H9 (cell line): Measurements from ENCODE around the gene NOL11. TPM values are rescaled to one million over a fixed set of nuclear protein-coding genes. Genes with fewer than 3 reads are reported as not detected.

Experiments used
- DNase-seq: peaks from one replicate; pipeline ENCODE4 v3.0.0-alpha.2; 2017
- H2AFZ ChIP-seq: one replicate; pipeline ENCODE4 v1.6.1; 2013; ENCODE audit warnings: mild to moderate bottlenecking, low read length, control low read depth, moderate library complexity
- H2AK5ac ChIP-seq: 2 replicates; pipeline ENCODE4 v1.6.1; 2013; ENCODE audit warnings: low read length, control low read depth, mixed read lengths; ENCODE audit not compliant: insufficient read length
- H2BK120ac ChIP-seq: one replicate; pipeline ENCODE4 v1.6.1; 2013; ENCODE audit warnings: low read depth, mild to moderate bottlenecking, low read length, control low read depth, inconsistent platforms; ENCODE audit not compliant: poor library complexity, severe bottlenecking
- H2BK12ac ChIP-seq: 2 replicates; pipeline ENCODE4 v1.6.1; 2013; ENCODE audit warnings: low read length, control low read depth, mixed read lengths, low read depth; ENCODE audit not compliant: insufficient read length
- H2BK15ac ChIP-seq: 2 replicates; pipeline ENCODE4 v1.6.1; 2013; ENCODE audit warnings: low read depth, low read length, control low read depth
- H2BK20ac ChIP-seq: one replicate; pipeline ENCODE4 v1.6.1; 2013; ENCODE audit warnings: low read depth, mild to moderate bottlenecking, low read length, control low read depth, inconsistent platforms; ENCODE audit not compliant: poor library complexity, severe bottlenecking
- H2BK5ac ChIP-seq: 2 replicates; pipeline ENCODE4 v1.6.1; 2013; ENCODE audit warnings: low read length, control low read depth, mixed read lengths; ENCODE audit not compliant: insufficient read length
- H3K14ac ChIP-seq: 2 replicates; pipeline ENCODE4 v1.6.1; 2013; ENCODE audit warnings: low read length, control low read depth; ENCODE audit not compliant: insufficient read depth
- H3K18ac ChIP-seq: 2 replicates; pipeline ENCODE4 v1.6.1; 2013; ENCODE audit warnings: low read depth, mild to moderate bottlenecking, mixed read lengths, low read length, control low read depth; ENCODE audit not compliant: insufficient read length
- H3K23ac ChIP-seq: 2 replicates; pipeline ENCODE4 v1.6.1; 2013; ENCODE audit warnings: low read length, control low read depth, mixed read lengths, low read depth; ENCODE audit not compliant: insufficient read length
- H3K23me2 ChIP-seq: 2 replicates; pipeline ENCODE4 v1.6.1; 2013; ENCODE audit warnings: low read depth, mild to moderate bottlenecking, mixed read lengths, low read length, control low read depth; ENCODE audit not compliant: insufficient read length, poor library complexity, severe bottlenecking
- H3K27ac ChIP-seq: 2 replicates; pipeline ENCODE4 v1.5.1; 2013; ENCODE audit warnings: low read length, control low read depth, mixed read lengths, low read depth; ENCODE audit not compliant: insufficient read length
- H3K27me3 ChIP-seq: 2 replicates; pipeline ENCODE4 v1.6.1; 2013; ENCODE audit warnings: low read length, control low read depth, inconsistent platforms; ENCODE audit not compliant: insufficient read depth
- H3K4ac ChIP-seq: 2 replicates; pipeline ENCODE4 v1.6.1; 2013; ENCODE audit warnings: low read depth, mild to moderate bottlenecking, control low read depth, inconsistent platforms, low read length, moderate library complexity
- H3K4me1 ChIP-seq: 2 replicates; pipeline ENCODE4 v1.6.1; 2013; ENCODE audit warnings: low read length, control low read depth, inconsistent platforms; ENCODE audit not compliant: insufficient read depth
- H3K4me2 ChIP-seq: 2 replicates; pipeline ENCODE4 v1.6.1; 2013; ENCODE audit warnings: low read length, control low read depth, mixed read lengths; ENCODE audit not compliant: insufficient read length, insufficient read depth
- H3K56ac ChIP-seq: 2 replicates; pipeline ENCODE4 v1.6.1; 2013; ENCODE audit warnings: low read depth, mild to moderate bottlenecking, mixed read lengths, low read length, control low read depth; ENCODE audit not compliant: insufficient read length
- H3K79me1 ChIP-seq: 2 replicates; pipeline ENCODE4 v1.6.1; 2013; ENCODE audit warnings: low read depth, mild to moderate bottlenecking, moderate library complexity, low read length, control low read depth, inconsistent platforms; ENCODE audit not compliant: insufficient read depth, poor library complexity, severe bottlenecking
- H3K79me2 ChIP-seq: 2 replicates; pipeline ENCODE4 v1.6.1; 2013; ENCODE audit warnings: low read length, control low read depth, inconsistent platforms; ENCODE audit not compliant: insufficient read depth
- H3K9ac ChIP-seq: 2 replicates; pipeline ENCODE4 v1.6.1; 2013; ENCODE audit warnings: low read length, control low read depth, mixed read lengths; ENCODE audit not compliant: insufficient read length; ENCODE audit errors: extremely low read depth
- H3K9me3 ChIP-seq: one replicate; pipeline ENCODE4 v1.6.1; 2013; ENCODE audit warnings: low read depth, low read length, inconsistent platforms; ENCODE audit not compliant: control insufficient read depth
- H3T11ph ChIP-seq: one replicate; pipeline ENCODE4 v1.6.1; 2013; ENCODE audit warnings: mild to moderate bottlenecking, low read length, control low read depth, inconsistent platforms
- H4K20me1 ChIP-seq: one replicate; pipeline ENCODE4 v1.6.1; 2013; ENCODE audit not compliant: control insufficient read depth, insufficient read length, insufficient read depth
- H4K5ac ChIP-seq: 2 replicates; pipeline ENCODE4 v1.6.1; 2013; ENCODE audit warnings: low read depth, mild to moderate bottlenecking, mixed read lengths, low read length, control low read depth; ENCODE audit not compliant: insufficient read length
- H4K8ac ChIP-seq: replicated peaks from 2 replicates; pipeline ENCODE4 v1.6.1; 2013; ENCODE audit warnings: low read length, control low read depth, mixed read lengths, low read depth; ENCODE audit not compliant: insufficient read length
- H4K91ac ChIP-seq: 2 replicates; pipeline ENCODE4 v1.6.1; 2013; ENCODE audit warnings: low read depth, mild to moderate bottlenecking, moderate library complexity, mixed read lengths, low read length, control low read depth; ENCODE audit not compliant: insufficient read length
- H3K27ac Mint-ChIP-seq, 3 experiments: 2 replicates in 2 of 3; 3 replicates in 1 of 3; pipeline ENCODE4 v1.8.0; 2020 to 2021; ENCODE audit warnings: mixed read lengths in 3 of 3, mild to moderate bottlenecking in 1 of 3, moderate library complexity in 1 of 3
- H3K27me3 Mint-ChIP-seq: 2 replicates; pipeline ENCODE4 v1.8.0; 2021; ENCODE audit warnings: low read depth, mild to moderate bottlenecking, moderate library complexity, mixed read lengths
- H3K36me3 Mint-ChIP-seq, 3 experiments: 2 replicates in 2 of 3; 3 replicates in 1 of 3; pipeline ENCODE4 v1.8.0; 2020 to 2021; ENCODE audit warnings: low read depth in 3 of 3, mixed read lengths in 3 of 3; ENCODE audit not compliant: insufficient read depth in 1 of 3
- H3K4me1 Mint-ChIP-seq, 2 experiments: 2 replicates each; pipeline ENCODE4 v1.8.0; 2020; ENCODE audit warnings: mixed read lengths in 2 of 2
- H3K4me3 Mint-ChIP-seq, 2 experiments: 2 replicates in 1 of 2; 3 replicates in 1 of 2; pipeline ENCODE4 v1.8.0; 2020 to 2021; ENCODE audit warnings: mild to moderate bottlenecking in 2 of 2, mixed read lengths in 2 of 2, moderate library complexity in 1 of 2
- H3K9me3 Mint-ChIP-seq, 2 experiments: 2 replicates in 1 of 2; 3 replicates in 1 of 2; pipeline ENCODE4 v1.8.0; 2020; ENCODE audit warnings: mild to moderate bottlenecking in 2 of 2, mixed read lengths in 2 of 2, moderate library complexity in 1 of 2
- CTCF ChIP-seq: fragments of 200-600 bp; sonication (generic); conservative IDR thresholded peaks from 3 replicates; pipeline ENCODE4 v1.8.0; 2021; ENCODE audit warnings: antibody characterized with exemption, mild to moderate bottlenecking
- WGBS: extraction: QIAGEN DNeasy Blood & Tissue Kit; methylation state at CpG from one replicate; pipeline ENCODE4 v1.1.7; 2013; ENCODE audit warnings: missing lambda C conversion rate, low lambda C conversion rate, mixed read lengths; ENCODE audit not compliant: insufficient read length; ENCODE audit errors: extremely low coverage; 5-methylcytosine and 5-hydroxymethylcytosine counted together
- total RNA-seq: library from RNA; stranded (reverse); gene quantifications from 2 replicates; pipeline ENCODE4 v1.2.1, GENCODE V29; 2021

The NOL11 gene
- total RNA-seq, 1 experiment from 2014 or later, result 114 TPM

- Histone ChIP-seq H3T11ph (no peak overlapping the region), H2AK5ac (no peak overlapping the region), H3K9me3 (no peaks in the 10 kb centered on the region), H2BK120ac (no peak overlapping the region), H2BK20ac (no peak overlapping the region), H3K14ac (no peak overlapping the region), H3K23me2 (no peaks in the 10 kb centered on the region), H3K4me1 (no peaks in the 10 kb centered on the region; the same call in 1 of the 2 replicates), H2BK5ac (no peak overlapping the region), H3K9ac (no peak overlapping the region), H3K79me1 (no peaks in the 10 kb centered on the region), H3K27me3 (no peaks in the 10 kb centered on the region), H3K4me2 (no peak overlapping the region), H3K23ac (no peak overlapping the region), H3K56ac (no peak overlapping the region), H3K27ac (no peak overlapping the region), H3K4ac (no peak overlapping the region), H2BK12ac (no peak overlapping the region), H4K5ac (no peak overlapping the region), H2AFZ (no peak overlapping the region), H4K20me1 (no peaks in the 10 kb centered on the region), H2BK15ac (no peak overlapping the region), H3K18ac (no peak overlapping the region), H4K91ac (no peak overlapping the region), H3K79me2 (no peaks in the 10 kb centered on the region), H4K8ac (no peak overlapping the region)
- peaks cover 5 to 10% of the 10 kb centered on the region in 2 experiments for H3K4me1 Mint-ChIP-seq
- no peaks in the 10 kb centered on the region; a peak in 1 of 7 replicates for H3K36me3 Mint-ChIP-seq
- DNase-seq, result no peak
- H3K27me3 Mint-ChIP-seq, result no peaks in the 10 kb centered on the region
- no peak overlapping the region for H3K4me3 Mint-ChIP-seq
- H3K9me3 Mint-ChIP-seq, result no peaks in the 10 kb centered on the region
- no CpG with 5 or more reads among the region's 7 CpGs for WGBS
- H3K27ac Mint-ChIP-seq, result peak overlapping the region in 1 of 3 experiments; percentile 34; a peak in 2 of 7 replicates
- TF ChIP-seq CTCF, result no peak
Observed at GRCh38 chr17:67773246-67773645, 55.5 kb downstream of the NOL11 start.
